ENCODE results near the gene SEPTIN5. TPM values are rescaled to one million over a fixed set of nuclear protein-coding genes. Genes with fewer than 3 reads are reported as not detected.

The SEPTIN5 gene
- total RNA-seq, 1 experiment from 2014 or later: 22.4 TPM

GRCh38 chr22:19757140-19757984 is 43.1 kb downstream of the SEPTIN5 start (continued):
- TF ChIP-seq ZNF138 (CRISPR knock-in tag; conservative IDR thresholded peaks at IDR 0.05): no peak

GRCh38 chr22:19757985-19758895 is 43.9 kb downstream of the SEPTIN5 start:
- peaks cover 90% of the 10 kb centered on the region for H3K27me3 Mint-ChIP-seq (ENCODE audit: low read depth)

GRCh38 chr22:19758896-19759426 is 44.7 kb downstream of the SEPTIN5 start:
- H3K4me1 Mint-ChIP-seq: peaks cover 34% of the 10 kb centered on the region
- ATAC-seq (no peak), DNase-seq (ENCODE audit: low spot score) (no peak)
- ChIA-PET CTCF (interaction anchor here (0.6 to 2.3 kb wide), 4 partner anchors 13 to 444 kb away, joined by 3 to 18 read pairs (median 6); partner anchors contain the start of gene GP1BB), POLR2A (no interaction called here)
- no peak overlapping the region for H3K4me3 Mint-ChIP-seq
- H3K27ac Mint-ChIP-seq: no peak overlapping the region
- H3K9me3 Mint-ChIP-seq: no peaks in the 10 kb centered on the region
- peaks cover 90% of the 10 kb centered on the region for H3K27me3 Mint-ChIP-seq (ENCODE audit: low read depth)
- H3K36me3 Mint-ChIP-seq: no peaks in the 10 kb centered on the region
- TF ChIP-seq ZNF671 (CRISPR knock-in tag; IDR thresholded peaks at IDR 0.05) (no peak), ATF2 (CRISPR knock-in tag; IDR thresholded peaks at IDR 0.05; ENCODE audit: borderline replicate concordance, low read depth) (no peak), RELA (CRISPR knock-in tag; IDR thresholded peaks at IDR 0.05; ENCODE audit: borderline replicate concordance) (no peak), NFE2L1 (CRISPR knock-in tag; IDR thresholded peaks at IDR 0.05) (no peak), ZNF281 (CRISPR knock-in tag; IDR thresholded peaks at IDR 0.05) (no peak), EMX1 (CRISPR knock-in tag; IDR thresholded peaks at IDR 0.05) (no peak), TEAD1 (CRISPR knock-in tag; IDR thresholded peaks at IDR 0.05) (no peak), HMGXB4 (CRISPR knock-in tag; IDR thresholded peaks at IDR 0.05) (no peak), HMGA2 (CRISPR knock-in tag; IDR thresholded peaks at IDR 0.05) (no peak), PREB (CRISPR knock-in tag; IDR thresholded peaks at IDR 0.05; ENCODE audit: borderline replicate concordance) (no peak), NR2C2 (CRISPR knock-in tag; IDR thresholded peaks at IDR 0.05) (no peak)

More at GRCh38 chr22:19757985-19758895, 43.9 kb downstream of the SEPTIN5 start:
- Mint-ChIP-seq H3K27ac (no peak overlapping the region), H3K4me1 (peaks cover 34% of the 10 kb centered on the region), H3K36me3 (no peaks in the 10 kb centered on the region), H3K9me3 (no peaks in the 10 kb centered on the region), H3K4me3 (no peak overlapping the region)
- no peak for TF ChIP-seq PREB (CRISPR knock-in tag; IDR thresholded peaks at IDR 0.05; ENCODE audit: borderline replicate concordance)
- no peak for TF ChIP-seq FOXP4 (CRISPR knock-in tag; IDR thresholded peaks at IDR 0.05)
- ChIA-PET CTCF (interaction anchor here (0.6 to 3.5 kb wide), 4 partner anchors 27 to 445 kb away, joined by 3 to 25 read pairs (median 14); partner anchors contain the start of gene GP1BB), POLR2A (interaction anchor here (0.6 kb wide), 1 partner anchor 740 kb away, joined by 3 read pairs; no protein-coding TSS in a partner anchor)
- ATAC-seq (no peak), DNase-seq (ENCODE audit: low spot score) (no peak)

Measured in WTC11 (cell line).